Hematopoietic multipotent progenitor cell treated with erythropoietin and hydrocortisone succinate and interleukin-3 and kit ligand, for 15 days (in vitro differentiated cells): ENCODE results near the gene NPEPL1.

ENCODE experiments used
- DNase-seq: peaks from one replicate; pipeline ENCODE4 v3.0.0-alpha.2; 2015; ENCODE audit warnings: low spot score

The NPEPL1 gene

GRCh38 chr20:58762120-58762519, 69.5 kb downstream of the NPEPL1 start:
- no peak for DNase-seq

GRCh38 chr20:58763076-58763475, 70.5 kb downstream of the NPEPL1 start:
- no peak for DNase-seq
